GM21576 (cell line): ENCODE measurements around the gene SNAPC2.
A peak's percentile ranks its signal among the peaks of the same experiment; 100 is the strongest.
"Not testable (repeated sequence)": the region's sequence is repeated elsewhere in the genome, so short reads cannot be mapped to it uniquely, and the experiment has no call there.

Experiments used
- ATAC-seq: cut with Tn5 transposase; IDR thresholded peaks from one replicate; pipeline ENCODE4 v1.9.1; 2021; ENCODE audit warnings: mild to moderate bottlenecking, moderate library complexity; ENCODE audit not compliant: unreplicated experiment

SNAPC2 gene

GRCh38 chr19:7888145-7888825 is 31.9 kb upstream of the SNAPC2 start, which contains the start of gene LRRC8E:
TSS of gene LRRC8E (plus strand) at chr19:7888510. CDS start at chr19:7895604, 7,094 bp downstream.
- ATAC-seq, result no peak

- ATAC-seq, result no peak
Measured at GRCh38 chr19:7888826-7889217, 31.3 kb upstream of the SNAPC2 start.

- ATAC-seq, result not testable (repeated sequence)
Measured at GRCh38 chr19:7893362-7894101, 26.6 kb upstream of the SNAPC2 start.

GRCh38 chr19:7894612-7895309 is 25.4 kb upstream of the SNAPC2 start:
- no peak for ATAC-seq

GRCh38 chr19:7895565-7895964 is 24.6 kb upstream of the SNAPC2 start:
- no peak for ATAC-seq

DNA sequence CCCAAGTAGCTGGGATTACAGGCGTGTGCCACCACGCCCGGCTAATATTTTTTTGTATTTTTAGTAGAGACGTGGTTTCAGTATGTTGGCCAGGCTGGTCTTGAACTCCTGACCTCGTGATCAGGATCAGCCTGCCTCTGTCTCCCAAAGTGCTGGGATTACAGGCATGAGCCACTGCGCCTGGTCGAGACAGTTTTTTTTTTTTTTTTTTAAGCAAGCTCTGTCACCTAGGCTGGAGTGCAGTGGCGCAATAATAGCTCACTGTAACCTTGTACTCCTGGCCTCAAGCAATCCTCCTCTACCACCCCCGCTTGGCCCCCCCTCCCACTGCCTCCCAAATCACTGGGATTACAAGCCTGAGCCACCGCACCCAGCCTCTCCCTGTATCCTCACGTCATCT is 22.8 kb upstream of the SNAPC2 start:
- no peak for ATAC-seq

DNA sequence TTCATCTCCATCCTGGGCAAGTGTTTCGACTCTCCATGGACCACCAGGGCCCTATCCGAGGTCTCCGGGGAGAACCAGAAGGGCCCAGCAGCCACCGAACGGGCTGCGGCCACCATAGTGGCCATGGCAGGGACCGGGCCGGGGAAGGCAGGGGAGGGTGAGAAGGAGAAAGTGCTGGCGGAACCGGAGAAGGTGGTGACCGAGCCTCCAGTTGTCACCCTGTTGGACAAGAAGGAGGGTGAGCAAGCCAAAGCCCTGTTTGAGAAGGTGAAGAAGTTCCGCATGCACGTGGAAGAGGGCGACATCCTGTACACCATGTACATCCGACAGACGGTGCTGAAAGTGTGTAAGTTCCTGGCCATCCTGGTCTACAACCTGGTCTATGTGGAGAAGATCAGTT is 21.2 kb upstream of the SNAPC2 start:
- ATAC-seq, result no peak

GRCh38 chr19:7899751-7900378 is 20.3 kb upstream of the SNAPC2 start:
- ATAC-seq, result no peak

DNA sequence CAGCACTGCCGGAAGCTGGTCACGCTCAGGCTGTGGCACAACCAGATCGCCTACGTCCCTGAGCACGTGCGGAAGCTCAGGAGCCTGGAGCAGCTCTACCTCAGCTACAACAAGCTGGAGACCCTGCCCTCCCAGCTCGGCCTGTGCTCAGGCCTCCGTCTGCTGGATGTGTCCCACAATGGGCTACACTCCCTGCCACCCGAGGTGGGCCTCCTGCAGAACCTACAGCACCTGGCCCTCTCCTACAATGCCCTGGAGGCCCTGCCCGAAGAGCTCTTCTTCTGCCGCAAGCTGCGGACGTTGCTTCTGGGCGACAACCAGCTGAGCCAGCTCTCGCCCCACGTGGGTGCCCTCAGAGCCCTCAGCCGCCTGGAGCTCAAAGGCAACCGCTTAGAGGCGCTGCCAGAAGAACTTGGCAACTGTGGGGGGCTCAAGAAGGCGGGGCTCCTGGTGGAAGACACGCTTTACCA is 19.7 kb upstream of the SNAPC2 start:
- ATAC-seq, result no peak

DNA sequence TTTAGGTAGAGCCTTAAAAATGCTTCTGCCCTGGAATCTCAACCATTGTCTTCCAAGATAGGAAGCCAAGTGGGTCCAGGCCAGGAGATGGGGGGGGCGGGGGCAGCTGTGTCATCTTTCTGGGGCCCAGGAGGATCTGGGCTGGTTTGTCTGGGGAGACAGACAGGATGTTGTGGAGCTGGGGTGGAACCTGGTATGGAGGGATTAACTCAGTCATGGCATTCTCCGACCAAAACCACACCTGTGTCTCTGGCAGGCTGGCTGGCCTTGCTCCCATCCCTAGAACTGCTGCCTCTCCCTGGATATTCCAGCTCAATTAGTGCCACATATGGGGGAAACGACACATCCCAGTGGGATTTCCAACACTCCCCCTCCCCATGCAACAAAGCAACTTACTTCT is 19.2 kb upstream of the SNAPC2 start:
- ATAC-seq, result no peak

GRCh38 chr19:7901337-7901736 is 18.8 kb upstream of the SNAPC2 start:
- ATAC-seq, result no peak

GRCh38 chr19:7902796-7903243 is 17.3 kb upstream of the SNAPC2 start:
- no peak for ATAC-seq

DNA sequence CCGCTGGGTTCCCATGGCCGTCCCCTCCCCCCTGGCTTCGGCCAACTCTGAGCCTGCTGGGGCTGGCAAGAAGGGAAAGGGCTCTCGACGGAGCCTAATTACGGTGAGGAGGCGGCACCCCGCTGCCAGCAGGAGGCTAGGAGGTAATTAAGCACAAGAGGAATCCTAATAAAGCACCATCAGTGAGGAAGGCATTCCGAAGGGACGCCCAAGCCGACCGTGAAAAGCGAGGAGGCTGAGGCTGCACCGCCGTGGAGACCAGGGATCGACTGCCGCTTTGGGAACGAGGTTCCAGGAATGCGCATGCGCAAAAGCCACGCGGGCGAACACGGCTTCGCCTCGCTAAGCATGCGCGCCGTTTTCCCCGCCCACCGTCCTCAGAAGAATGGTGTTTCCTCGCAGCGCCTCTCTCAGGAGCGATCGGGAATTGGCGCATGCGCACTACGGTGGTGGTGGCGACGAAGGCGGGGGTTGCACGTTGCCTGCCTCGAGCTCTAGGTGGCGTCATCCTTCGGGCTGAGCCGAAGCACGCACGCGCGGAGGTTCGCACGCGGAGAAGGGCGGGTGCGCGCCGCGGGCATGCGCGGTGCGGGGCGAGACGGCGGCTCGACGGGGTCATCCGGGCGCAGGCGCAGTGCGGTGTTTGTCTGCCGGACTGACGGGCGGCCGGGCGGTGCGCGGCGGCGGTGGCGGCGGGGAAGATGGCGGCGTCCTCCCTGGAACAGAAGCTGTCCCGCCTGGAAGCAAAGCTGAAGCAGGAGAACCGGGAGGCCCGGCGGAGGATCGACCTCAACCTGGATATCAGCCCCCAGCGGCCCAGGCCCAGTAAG is 16.7 kb upstream of the SNAPC2 start, which contains the start of gene MAP2K7:
Gene MAP2K7 (plus strand): TSS at position 634 of the 830 bp plus-strand sequence. CDS start 68 bp downstream, at position 702.
- peak; percentile 82 for ATAC-seq

GRCh38 chr19:7904074-7905020 is 15.8 kb upstream of the SNAPC2 start:
- ATAC-seq, result peak; percentile 29

DNA sequence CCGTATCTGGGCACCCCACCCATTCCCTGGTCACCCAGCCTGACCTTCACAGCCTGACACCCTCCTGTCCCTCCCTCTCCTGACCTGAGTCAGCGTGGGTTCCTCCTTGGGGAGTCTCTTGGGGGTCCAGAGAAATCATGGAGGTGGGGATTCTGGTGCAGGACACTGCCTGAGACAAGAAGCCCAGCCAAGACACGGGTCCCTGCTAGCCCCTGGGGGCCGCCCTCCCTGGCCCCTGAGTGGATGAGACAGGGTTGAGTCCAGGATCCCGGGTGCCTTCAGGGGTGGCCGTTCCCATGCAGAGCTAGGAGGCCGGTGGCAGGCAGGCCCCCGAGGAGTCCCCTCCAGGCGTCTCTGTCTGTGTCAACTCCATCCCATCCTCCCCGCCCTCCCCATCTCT is 14.9 kb upstream of the SNAPC2 start:
- ATAC-seq, result no peak

GRCh38 chr19:7905859-7906258 is 14.3 kb upstream of the SNAPC2 start:
- no peak for ATAC-seq

DNA sequence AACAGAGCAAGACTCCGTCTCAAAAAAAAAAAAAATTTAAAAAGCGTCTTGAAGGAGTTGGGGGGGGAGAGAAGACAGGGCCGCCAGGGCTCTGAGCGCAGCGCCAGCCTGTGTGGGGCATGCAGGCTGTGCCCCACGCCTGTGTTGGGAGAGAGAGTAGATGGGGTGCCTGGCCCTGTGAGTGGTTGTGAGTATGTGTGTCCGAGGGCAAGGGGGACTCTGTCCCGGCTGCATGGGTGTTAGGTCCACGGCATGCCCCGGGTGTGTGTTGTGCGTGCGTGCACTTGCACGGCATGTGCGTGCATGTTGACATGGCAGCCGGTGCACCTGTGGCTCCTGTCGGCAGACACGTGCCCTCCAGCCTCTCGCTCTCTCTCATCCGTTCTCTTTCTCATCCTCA is 13.0 kb upstream of the SNAPC2 start:
- ATAC-seq, result no peak

DNA sequence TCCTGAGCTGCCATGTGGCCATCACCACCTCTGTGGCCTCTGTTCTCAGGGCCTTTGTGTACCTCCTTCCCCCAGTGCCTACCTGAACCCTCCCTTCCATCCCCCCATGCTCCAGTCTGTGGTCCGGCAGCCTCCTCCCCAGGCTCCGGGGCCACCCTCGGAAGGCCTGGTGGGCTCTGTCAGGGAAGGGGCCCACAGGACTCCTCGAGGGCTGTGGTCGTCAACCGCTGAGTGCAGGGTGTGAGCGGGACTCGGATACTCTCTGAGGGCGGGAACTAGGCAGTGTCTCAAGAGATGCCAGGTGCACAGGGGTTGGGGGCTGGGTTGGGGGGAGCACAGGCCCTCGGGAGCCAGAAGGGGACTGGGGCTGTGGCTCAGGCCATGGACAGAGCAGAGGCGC is 12.6 kb upstream of the SNAPC2 start:
- no peak for ATAC-seq

GRCh38 chr19:7908078-7908699 is 11.9 kb upstream of the SNAPC2 start:
- ATAC-seq, result no peak
